Stimulated activated CD4-positive, alpha-beta T cell treated with anti-CD3 and anti-CD28 coated beads, Interleukin-4, amount 100 ng/mL, for 48 hours (primary cell): Measurements from ENCODE around the gene PPM1L.
"Not testable (repeated sequence)": the region's sequence is repeated elsewhere in the genome, so short reads cannot be mapped to it uniquely, and the experiment has no call there.

ENCODE experiments used
- DNase-seq, 2 donors: peaks; one replicate each; pipeline ENCODE4 v3.0.0-alpha.2; 2020; ENCODE audit warnings: low read depth in 2 of 2

PPM1L gene

GRCh38 chr3:160755776-160756304, at the start of gene PPM1L:
TSS of gene PPM1L (plus strand) at chr3:160756231.
- peak in 1 of 2 donors; percentile 36 for DNase-seq

- DNase-seq, result peak in 1 of 2 donors; percentile 3
Measured at GRCh38 chr3:160707187-160707794, 48.7 kb upstream of the PPM1L start.

GRCh38 chr3:160709477-160710182, 46.4 kb upstream of the PPM1L start:
- DNase-seq, result no peak

GRCh38 chr3:160713144-160713543, 42.9 kb upstream of the PPM1L start:
- not testable (repeated sequence) for DNase-seq

GRCh38 chr3:160719710-160720109, 36.3 kb upstream of the PPM1L start:
- no peak for DNase-seq

- no peak for DNase-seq
Measured at GRCh38 chr3:160720123-160720746, 35.8 kb upstream of the PPM1L start.

GRCh38 chr3:160722331-160722730, 33.7 kb upstream of the PPM1L start:
- DNase-seq, result no peak

- DNase-seq, result no peak
Measured at GRCh38 chr3:160725338-160725737, 30.7 kb upstream of the PPM1L start.

GRCh38 chr3:160735826-160736225, 20.2 kb upstream of the PPM1L start:
- no peak for DNase-seq

- no peak for DNase-seq
Measured at GRCh38 chr3:160738048-160738447, 18.0 kb upstream of the PPM1L start.

GRCh38 chr3:160739079-160739478, 17.0 kb upstream of the PPM1L start:
- DNase-seq, result no peak

GRCh38 chr3:160746976-160747375, 9.1 kb upstream of the PPM1L start:
- no peak for DNase-seq

- DNase-seq, result no peak
Measured at GRCh38 chr3:160747422-160747821, 8.6 kb upstream of the PPM1L start.

- no peak for DNase-seq
Measured at GRCh38 chr3:160748231-160748630, 7.8 kb upstream of the PPM1L start.

GRCh38 chr3:160748787-160749186, 7.2 kb upstream of the PPM1L start:
- no peak for DNase-seq

- no peak for DNase-seq
Measured at GRCh38 chr3:160753953-160754352, 2.1 kb upstream of the PPM1L start.

- no peak for DNase-seq
Measured at GRCh38 chr3:160754371-160754854, 1.6 kb upstream of the PPM1L start.

- peak; percentile 83 to 86 for DNase-seq
Measured at GRCh38 chr3:160754855-160755747, 930 bp upstream of the PPM1L start.

- DNase-seq, result no peak
Measured at GRCh38 chr3:160757233-160758106, 1.4 kb downstream of the PPM1L start.

GRCh38 chr3:160758929-160759577, 3.0 kb downstream of the PPM1L start:
- no peak for DNase-seq
